ENCODE data around the gene TBX2.
"Not testable (repeated sequence)": the region's sequence is repeated elsewhere in the genome, so short reads cannot be mapped to it uniquely, and the experiment has no call there.

DNA sequence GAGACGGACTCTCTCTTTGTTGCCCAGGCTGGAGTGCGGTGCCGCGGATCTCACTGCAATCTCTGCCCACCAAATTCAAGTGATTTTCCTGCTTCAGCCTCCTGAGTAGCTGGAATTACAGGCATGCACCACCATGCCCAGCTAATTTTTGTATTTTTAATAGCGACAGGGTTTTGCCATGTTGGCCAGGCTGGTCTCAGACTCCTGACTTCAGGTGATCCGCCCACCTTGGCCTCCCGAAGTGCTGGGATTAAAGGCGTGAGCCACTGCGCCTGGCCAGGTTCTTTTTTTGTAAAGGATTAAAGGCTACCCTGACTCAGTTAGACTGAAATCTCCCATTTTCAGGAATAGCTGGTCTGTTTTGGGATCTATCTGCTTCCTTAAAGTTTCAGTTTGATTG lies 40.1 kb upstream of the TBX2 start:
- TF ChIP-seq, protein P1, sequence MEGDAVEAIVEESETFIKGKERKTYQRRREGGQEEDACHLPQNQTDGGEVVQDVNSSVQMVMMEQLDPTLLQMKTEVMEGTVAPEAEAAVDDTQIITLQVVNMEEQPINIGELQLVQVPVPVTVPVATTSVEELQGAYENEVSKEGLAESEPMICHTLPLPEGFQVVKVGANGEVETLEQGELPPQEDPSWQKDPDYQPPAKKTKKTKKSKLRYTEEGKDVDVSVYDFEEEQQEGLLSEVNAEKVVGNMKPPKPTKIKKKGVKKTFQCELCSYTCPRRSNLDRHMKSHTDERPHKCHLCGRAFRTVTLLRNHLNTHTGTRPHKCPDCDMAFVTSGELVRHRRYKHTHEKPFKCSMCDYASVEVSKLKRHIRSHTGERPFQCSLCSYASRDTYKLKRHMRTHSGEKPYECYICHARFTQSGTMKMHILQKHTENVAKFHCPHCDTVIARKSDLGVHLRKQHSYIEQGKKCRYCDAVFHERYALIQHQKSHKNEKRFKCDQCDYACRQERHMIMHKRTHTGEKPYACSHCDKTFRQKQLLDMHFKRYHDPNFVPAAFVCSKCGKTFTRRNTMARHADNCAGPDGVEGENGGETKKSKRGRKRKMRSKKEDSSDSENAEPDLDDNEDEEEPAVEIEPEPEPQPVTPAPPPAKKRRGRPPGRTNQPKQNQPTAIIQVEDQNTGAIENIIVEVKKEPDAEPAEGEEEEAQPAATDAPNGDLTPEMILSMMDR (conservative IDR thresholded peaks at IDR 0.05; ENCODE audit: low read depth, low read length): not testable (repeated sequence)
- TF ChIP-seq POLR2A (IDR thresholded peaks at IDR 0.05; ENCODE audit: low read depth, low read length); CEBPB (IDR thresholded peaks at IDR 0.05; ENCODE audit: low read depth, low read length); CHD1 (IDR thresholded peaks at IDR 0.05; ENCODE audit: low read depth, low read length); RCOR1 (IDR thresholded peaks at IDR 0.05; ENCODE audit: insufficient replicate concordance, low read length): not testable (repeated sequence)
